H9 (cell line): ENCODE measurements around the gene HSPD1. TPM values are rescaled to one million over a fixed set of nuclear protein-coding genes. Genes with fewer than 3 reads are reported as not detected.

Experiments used
- DNase-seq: peaks from one replicate; pipeline ENCODE4 v3.0.0-alpha.2; 2017
- H2AFZ ChIP-seq: one replicate; pipeline ENCODE4 v1.6.1; 2013; ENCODE audit warnings: mild to moderate bottlenecking, low read length, control low read depth, moderate library complexity
- H2AK5ac ChIP-seq: 2 replicates; pipeline ENCODE4 v1.6.1; 2013; ENCODE audit warnings: low read length, control low read depth, mixed read lengths; ENCODE audit not compliant: insufficient read length
- H2BK120ac ChIP-seq: one replicate; pipeline ENCODE4 v1.6.1; 2013; ENCODE audit warnings: low read depth, mild to moderate bottlenecking, low read length, control low read depth, inconsistent platforms; ENCODE audit not compliant: poor library complexity, severe bottlenecking
- H2BK12ac ChIP-seq: 2 replicates; pipeline ENCODE4 v1.6.1; 2013; ENCODE audit warnings: low read length, control low read depth, mixed read lengths, low read depth; ENCODE audit not compliant: insufficient read length
- H2BK15ac ChIP-seq: 2 replicates; pipeline ENCODE4 v1.6.1; 2013; ENCODE audit warnings: low read depth, low read length, control low read depth
- H2BK20ac ChIP-seq: one replicate; pipeline ENCODE4 v1.6.1; 2013; ENCODE audit warnings: low read depth, mild to moderate bottlenecking, low read length, control low read depth, inconsistent platforms; ENCODE audit not compliant: poor library complexity, severe bottlenecking
- H2BK5ac ChIP-seq: 2 replicates; pipeline ENCODE4 v1.6.1; 2013; ENCODE audit warnings: low read length, control low read depth, mixed read lengths; ENCODE audit not compliant: insufficient read length
- H3K14ac ChIP-seq: 2 replicates; pipeline ENCODE4 v1.6.1; 2013; ENCODE audit warnings: low read length, control low read depth; ENCODE audit not compliant: insufficient read depth
- H3K18ac ChIP-seq: 2 replicates; pipeline ENCODE4 v1.6.1; 2013; ENCODE audit warnings: low read depth, mild to moderate bottlenecking, mixed read lengths, low read length, control low read depth; ENCODE audit not compliant: insufficient read length
- H3K23ac ChIP-seq: 2 replicates; pipeline ENCODE4 v1.6.1; 2013; ENCODE audit warnings: low read length, control low read depth, mixed read lengths, low read depth; ENCODE audit not compliant: insufficient read length
- H3K23me2 ChIP-seq: 2 replicates; pipeline ENCODE4 v1.6.1; 2013; ENCODE audit warnings: low read depth, mild to moderate bottlenecking, mixed read lengths, low read length, control low read depth; ENCODE audit not compliant: insufficient read length, poor library complexity, severe bottlenecking
- H3K27ac ChIP-seq: 2 replicates; pipeline ENCODE4 v1.5.1; 2013; ENCODE audit warnings: low read length, control low read depth, mixed read lengths, low read depth; ENCODE audit not compliant: insufficient read length
- H3K27me3 ChIP-seq: 2 replicates; pipeline ENCODE4 v1.6.1; 2013; ENCODE audit warnings: low read length, control low read depth, inconsistent platforms; ENCODE audit not compliant: insufficient read depth
- H3K4ac ChIP-seq: 2 replicates; pipeline ENCODE4 v1.6.1; 2013; ENCODE audit warnings: low read depth, mild to moderate bottlenecking, control low read depth, inconsistent platforms, low read length, moderate library complexity
- H3K4me1 ChIP-seq: 2 replicates; pipeline ENCODE4 v1.6.1; 2013; ENCODE audit warnings: low read length, control low read depth, inconsistent platforms; ENCODE audit not compliant: insufficient read depth
- H3K4me2 ChIP-seq: 2 replicates; pipeline ENCODE4 v1.6.1; 2013; ENCODE audit warnings: low read length, control low read depth, mixed read lengths; ENCODE audit not compliant: insufficient read length, insufficient read depth
- H3K56ac ChIP-seq: 2 replicates; pipeline ENCODE4 v1.6.1; 2013; ENCODE audit warnings: low read depth, mild to moderate bottlenecking, mixed read lengths, low read length, control low read depth; ENCODE audit not compliant: insufficient read length
- H3K79me1 ChIP-seq: 2 replicates; pipeline ENCODE4 v1.6.1; 2013; ENCODE audit warnings: low read depth, mild to moderate bottlenecking, moderate library complexity, low read length, control low read depth, inconsistent platforms; ENCODE audit not compliant: insufficient read depth, poor library complexity, severe bottlenecking
- H3K79me2 ChIP-seq: 2 replicates; pipeline ENCODE4 v1.6.1; 2013; ENCODE audit warnings: low read length, control low read depth, inconsistent platforms; ENCODE audit not compliant: insufficient read depth
- H3K9ac ChIP-seq: 2 replicates; pipeline ENCODE4 v1.6.1; 2013; ENCODE audit warnings: low read length, control low read depth, mixed read lengths; ENCODE audit not compliant: insufficient read length; ENCODE audit errors: extremely low read depth
- H3K9me3 ChIP-seq: one replicate; pipeline ENCODE4 v1.6.1; 2013; ENCODE audit warnings: low read depth, low read length, inconsistent platforms; ENCODE audit not compliant: control insufficient read depth
- H3T11ph ChIP-seq: one replicate; pipeline ENCODE4 v1.6.1; 2013; ENCODE audit warnings: mild to moderate bottlenecking, low read length, control low read depth, inconsistent platforms
- H4K20me1 ChIP-seq: one replicate; pipeline ENCODE4 v1.6.1; 2013; ENCODE audit not compliant: control insufficient read depth, insufficient read length, insufficient read depth
- H4K5ac ChIP-seq: 2 replicates; pipeline ENCODE4 v1.6.1; 2013; ENCODE audit warnings: low read depth, mild to moderate bottlenecking, mixed read lengths, low read length, control low read depth; ENCODE audit not compliant: insufficient read length
- H4K8ac ChIP-seq: replicated peaks from 2 replicates; pipeline ENCODE4 v1.6.1; 2013; ENCODE audit warnings: low read length, control low read depth, mixed read lengths, low read depth; ENCODE audit not compliant: insufficient read length
- H4K91ac ChIP-seq: 2 replicates; pipeline ENCODE4 v1.6.1; 2013; ENCODE audit warnings: low read depth, mild to moderate bottlenecking, moderate library complexity, mixed read lengths, low read length, control low read depth; ENCODE audit not compliant: insufficient read length
- H3K27ac Mint-ChIP-seq, 3 experiments: 2 replicates in 2 of 3; 3 replicates in 1 of 3; pipeline ENCODE4 v1.8.0; 2020 to 2021; ENCODE audit warnings: mixed read lengths in 3 of 3, mild to moderate bottlenecking in 1 of 3, moderate library complexity in 1 of 3
- H3K27me3 Mint-ChIP-seq: 2 replicates; pipeline ENCODE4 v1.8.0; 2021; ENCODE audit warnings: low read depth, mild to moderate bottlenecking, moderate library complexity, mixed read lengths
- H3K36me3 Mint-ChIP-seq, 3 experiments: 2 replicates in 2 of 3; 3 replicates in 1 of 3; pipeline ENCODE4 v1.8.0; 2020 to 2021; ENCODE audit warnings: low read depth in 3 of 3, mixed read lengths in 3 of 3; ENCODE audit not compliant: insufficient read depth in 1 of 3
- H3K4me1 Mint-ChIP-seq, 2 experiments: 2 replicates each; pipeline ENCODE4 v1.8.0; 2020; ENCODE audit warnings: mixed read lengths in 2 of 2
- H3K4me3 Mint-ChIP-seq, 2 experiments: 2 replicates in 1 of 2; 3 replicates in 1 of 2; pipeline ENCODE4 v1.8.0; 2020 to 2021; ENCODE audit warnings: mild to moderate bottlenecking in 2 of 2, mixed read lengths in 2 of 2, moderate library complexity in 1 of 2
- H3K9me3 Mint-ChIP-seq, 2 experiments: 2 replicates in 1 of 2; 3 replicates in 1 of 2; pipeline ENCODE4 v1.8.0; 2020; ENCODE audit warnings: mild to moderate bottlenecking in 2 of 2, mixed read lengths in 2 of 2, moderate library complexity in 1 of 2
- WGBS: extraction: QIAGEN DNeasy Blood & Tissue Kit; methylation state at CpG from one replicate; pipeline ENCODE4 v1.1.7; 2013; ENCODE audit warnings: missing lambda C conversion rate, low lambda C conversion rate, mixed read lengths; ENCODE audit not compliant: insufficient read length; ENCODE audit errors: extremely low coverage; 5-methylcytosine and 5-hydroxymethylcytosine counted together
- total RNA-seq: library from RNA; stranded (reverse); gene quantifications from 2 replicates; pipeline ENCODE4 v1.2.1, GENCODE V29; 2021
- TF ChIP-seq, protein P1 (sequence below): fragments of 200-600 bp; sonication (generic); conservative IDR thresholded peaks from 3 replicates; pipeline ENCODE4 v1.8.0; 2021; ENCODE audit warnings: antibody characterized with exemption, mild to moderate bottlenecking

The HSPD1 gene
- total RNA-seq, 1 experiment from 2014 or later = 846 TPM

DNA sequence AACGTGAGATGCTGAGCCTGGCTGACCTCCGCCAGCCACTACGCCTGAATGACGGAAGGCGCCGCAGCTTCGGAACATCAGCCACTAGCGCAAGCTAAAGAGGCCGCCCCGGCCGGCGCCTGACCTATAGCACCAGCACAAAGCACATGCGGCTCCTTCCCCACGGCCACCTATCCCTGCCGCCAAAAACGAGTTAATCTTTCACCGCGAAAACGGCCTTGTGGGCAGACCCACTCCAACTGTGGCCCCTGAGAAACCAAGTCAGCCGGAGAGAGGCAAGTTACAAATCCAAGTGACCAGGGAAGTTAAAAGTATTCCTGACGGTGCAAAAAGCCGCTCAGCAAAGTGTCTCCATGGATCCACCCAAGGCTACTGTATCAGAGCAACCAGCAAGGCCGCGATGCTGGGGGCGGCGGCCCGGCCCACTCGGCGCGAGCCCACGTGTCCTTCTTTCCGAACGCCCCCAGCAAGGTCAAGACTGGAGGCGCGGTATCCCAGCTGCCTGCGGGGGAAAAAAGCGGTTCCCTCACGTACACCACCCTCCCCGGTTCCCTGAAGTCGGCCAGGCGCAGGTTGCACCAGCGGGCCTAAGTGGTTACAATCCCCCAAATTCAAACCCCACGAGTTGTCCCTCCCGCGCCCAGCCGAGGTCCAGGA lies 575 bp downstream of the HSPD1 start:
- TF ChIP-seq, protein P1, sequence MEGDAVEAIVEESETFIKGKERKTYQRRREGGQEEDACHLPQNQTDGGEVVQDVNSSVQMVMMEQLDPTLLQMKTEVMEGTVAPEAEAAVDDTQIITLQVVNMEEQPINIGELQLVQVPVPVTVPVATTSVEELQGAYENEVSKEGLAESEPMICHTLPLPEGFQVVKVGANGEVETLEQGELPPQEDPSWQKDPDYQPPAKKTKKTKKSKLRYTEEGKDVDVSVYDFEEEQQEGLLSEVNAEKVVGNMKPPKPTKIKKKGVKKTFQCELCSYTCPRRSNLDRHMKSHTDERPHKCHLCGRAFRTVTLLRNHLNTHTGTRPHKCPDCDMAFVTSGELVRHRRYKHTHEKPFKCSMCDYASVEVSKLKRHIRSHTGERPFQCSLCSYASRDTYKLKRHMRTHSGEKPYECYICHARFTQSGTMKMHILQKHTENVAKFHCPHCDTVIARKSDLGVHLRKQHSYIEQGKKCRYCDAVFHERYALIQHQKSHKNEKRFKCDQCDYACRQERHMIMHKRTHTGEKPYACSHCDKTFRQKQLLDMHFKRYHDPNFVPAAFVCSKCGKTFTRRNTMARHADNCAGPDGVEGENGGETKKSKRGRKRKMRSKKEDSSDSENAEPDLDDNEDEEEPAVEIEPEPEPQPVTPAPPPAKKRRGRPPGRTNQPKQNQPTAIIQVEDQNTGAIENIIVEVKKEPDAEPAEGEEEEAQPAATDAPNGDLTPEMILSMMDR = no peak
- Histone ChIP-seq H2AK5ac (no peak overlapping the region), H3K27me3 (no peaks in the 10 kb centered on the region), H3K18ac (peak overlapping the region; percentile 76), H3K56ac (no peak overlapping the region), H2BK15ac (no peak overlapping the region), H3K79me2 (peaks cover 48% of the 10 kb centered on the region; the same call in 1 of the 2 replicates), H3K9ac (peak overlapping the region; percentile 90), H3K4me2 (peak overlapping the region; percentile 76), H3K23ac (no peak overlapping the region), H4K5ac (no peak overlapping the region), H4K20me1 (no peaks in the 10 kb centered on the region), H3K4me1 (no peaks in the 10 kb centered on the region; the same call in 1 of the 2 replicates), H3K14ac (peak overlapping the region; percentile 62), H3K23me2 (peaks cover 6% of the 10 kb centered on the region), H2AFZ (no peak overlapping the region), H3K4ac (no peak overlapping the region; the same call in 1 of the 2 replicates), H3T11ph (no peak overlapping the region), H3K27ac (no peak overlapping the region), H3K9me3 (no peaks in the 10 kb centered on the region), H2BK20ac (no peak overlapping the region), H2BK12ac (no peak overlapping the region), H4K91ac (no peak overlapping the region), H4K8ac (no peak overlapping the region), H2BK5ac (no peak overlapping the region), H2BK120ac (no peak overlapping the region), H3K79me1 (no peaks in the 10 kb centered on the region)
- Mint-ChIP-seq H3K27me3 (no peaks in the 10 kb centered on the region), H3K4me1 (peaks cover 35 to 41% of the 10 kb centered on the region in 2 experiments), H3K27ac (peak overlapping the region; percentile 96 to 98 (median 98)), H3K4me3 (peak overlapping the region; percentile 98 to 99), H3K9me3 (no peaks in the 10 kb centered on the region; a peak in 1 of 5 replicates), H3K36me3 (peaks cover 75 to 89% (median 85%) of the 10 kb centered on the region in 3 experiments)
- peak; percentile 58 for DNase-seq
- no CpG with 5 or more reads among the region's 46 CpGs for WGBS
